Non-pigmented ciliary epithelial cell (primary cell): Measurements from ENCODE around the gene THSD7B.
"Not testable (repeated sequence)": the region's sequence is repeated elsewhere in the genome, so short reads cannot be mapped to it uniquely, and the experiment has no call there.

Source experiments
- DNase-seq: peaks from one replicate; pipeline ENCODE4 v3.0.0-alpha.2; 2010; ENCODE audit warnings: low read depth

Gene THSD7B

GRCh38 chr2:137261881-137262585 is 496.7 kb downstream of the THSD7B start:
- no peak for DNase-seq

GRCh38 chr2:137262594-137262993 is 497.2 kb downstream of the THSD7B start:
- no peak for DNase-seq

GRCh38 chr2:137287913-137288639 is 522.7 kb downstream of the THSD7B start:
- no peak for DNase-seq

GRCh38 chr2:137291836-137292570 is 526.7 kb downstream of the THSD7B start:
- no peak for DNase-seq

GRCh38 chr2:137298377-137298776 is 533.0 kb downstream of the THSD7B start:
- DNase-seq = no peak

GRCh38 chr2:137300987-137301386 is 535.6 kb downstream of the THSD7B start:
- DNase-seq = no peak

- no peak for DNase-seq
These were observed 537.6 kb downstream of the THSD7B start for GRCh38 chr2:137302957-137303356.

- no peak for DNase-seq
These were observed 550.7 kb downstream of the THSD7B start for GRCh38 chr2:137316075-137316474.

GRCh38 chr2:137321566-137321965 is 556.2 kb downstream of the THSD7B start:
- no peak for DNase-seq

- not testable (repeated sequence) for DNase-seq
These were observed 566.2 kb downstream of the THSD7B start for GRCh38 chr2:137331562-137331961.

GRCh38 chr2:137333386-137334165 is 568.2 kb downstream of the THSD7B start:
- peak; percentile 4 for DNase-seq

GRCh38 chr2:137336067-137336466 is 570.7 kb downstream of the THSD7B start:
- no peak for DNase-seq

- no peak for DNase-seq
These were observed 573.7 kb downstream of the THSD7B start for GRCh38 chr2:137339051-137339450.

- DNase-seq = no peak
These were observed 580.6 kb downstream of the THSD7B start for GRCh38 chr2:137345994-137346393.

GRCh38 chr2:137348301-137348700 is 583.0 kb downstream of the THSD7B start:
- no peak for DNase-seq

- no peak for DNase-seq
These were observed 592.3 kb downstream of the THSD7B start for GRCh38 chr2:137357634-137358033.

GRCh38 chr2:137367361-137367760 is 602.0 kb downstream of the THSD7B start:
- no peak for DNase-seq

GRCh38 chr2:137369106-137369505 is 603.8 kb downstream of the THSD7B start:
- DNase-seq = no peak

- DNase-seq = no peak
These were observed 613.8 kb downstream of the THSD7B start for GRCh38 chr2:137379186-137379585.

- DNase-seq = no peak
These were observed 615.3 kb downstream of the THSD7B start for GRCh38 chr2:137380610-137381009.

- DNase-seq = no peak
These were observed 616.4 kb downstream of the THSD7B start for GRCh38 chr2:137381731-137382130.

GRCh38 chr2:137383391-137383790 is 618.0 kb downstream of the THSD7B start:
- no peak for DNase-seq
